GM04503 (cell line): ENCODE measurements around the gene FGB.

Source experiments
- DNase-seq: peaks from one replicate; pipeline ENCODE4 v3.0.0-alpha.2; 2012; ENCODE audit warnings: low read depth

The FGB gene

GRCh38 chr4:154562697-154563254 is at the start of gene FGB:
FGB (plus strand) TSS chr4:154563011; CDS start chr4:154563019, 8 bp downstream.
- DNase-seq, result no peak

- DNase-seq, result no peak
These were observed 46.3 kb upstream of the FGB start for GRCh38 chr4:154516318-154517029.

GRCh38 chr4:154517591-154517990 is 45.2 kb upstream of the FGB start:
- DNase-seq, result no peak

GRCh38 chr4:154519214-154519613 is 43.6 kb upstream of the FGB start:
- no peak for DNase-seq

GRCh38 chr4:154521607-154522006 is 41.2 kb upstream of the FGB start:
- no peak for DNase-seq

- DNase-seq, result no peak
These were observed 36.7 kb upstream of the FGB start for GRCh38 chr4:154526151-154526550.

- DNase-seq, result no peak
These were observed 35.5 kb upstream of the FGB start for GRCh38 chr4:154527308-154527707.

GRCh38 chr4:154528869-154529268 is 33.9 kb upstream of the FGB start:
- DNase-seq, result no peak

- DNase-seq, result no peak
These were observed 32.9 kb upstream of the FGB start for GRCh38 chr4:154529728-154530519.

- no peak for DNase-seq
These were observed 28.5 kb upstream of the FGB start for GRCh38 chr4:154534296-154534695.

GRCh38 chr4:154542271-154542879 is 20.4 kb upstream of the FGB start:
- no peak for DNase-seq

GRCh38 chr4:154545689-154546088 is 17.1 kb upstream of the FGB start:
- no peak for DNase-seq

- peak; percentile 58 for DNase-seq
These were observed 12.7 kb upstream of the FGB start, which contains the start of gene PLRG1 for GRCh38 chr4:154549894-154550790. PLRG1 (minus strand) TSS chr4:154550400; CDS start chr4:154550308, 92 bp downstream.

- DNase-seq, result peak; percentile 20
These were observed 10.7 kb upstream of the FGB start for GRCh38 chr4:154551872-154552686.

GRCh38 chr4:154559141-154559493 is 3.7 kb upstream of the FGB start:
- DNase-seq, result no peak

GRCh38 chr4:154559494-154560418 is 3.1 kb upstream of the FGB start:
- DNase-seq, result no peak

- DNase-seq, result no peak
These were observed 2.4 kb upstream of the FGB start for GRCh38 chr4:154560419-154560801.

- no peak for DNase-seq
These were observed 2.0 kb upstream of the FGB start for GRCh38 chr4:154560824-154561231.

GRCh38 chr4:154564311-154564710 is 1.5 kb downstream of the FGB start:
- no peak for DNase-seq

- no peak for DNase-seq
These were observed 2.9 kb downstream of the FGB start for GRCh38 chr4:154565704-154566103.
